SU-DHL-6 (cell line): ENCODE results near the gene CCDC24.

ENCODE experiments used
- H2AFZ ChIP-seq: fragments of 200-600 bp; sonication (generic); 2 replicates; pipeline ENCODE4 v1.6.1; 2014; ENCODE audit warnings: low read depth, mild to moderate bottlenecking, moderate library complexity, mixed read lengths, antibody characterized with exemption, low read length; ENCODE audit not compliant: severe bottlenecking
- H3F3A ChIP-seq: fragments of 200-600 bp; shearing (Covaris generic); 2 replicates; pipeline ENCODE4 v1.6.0; 2016; ENCODE audit warnings: antibody characterized with exemption, mild to moderate bottlenecking; ENCODE audit not compliant: insufficient read depth
- H3K27ac ChIP-seq: fragments of 200-600 bp; sonication (generic); 2 replicates; pipeline ENCODE4 v1.5.1; 2016; ENCODE audit warnings: low read depth, mild to moderate bottlenecking, low read length, moderate library complexity, mixed read lengths
- H3K27me3 ChIP-seq: fragments of 200-600 bp; sonication (generic), shearing (Covaris generic); 2 replicates; pipeline ENCODE4 v1.6.0; 2014; ENCODE audit warnings: mild to moderate bottlenecking, low read length
- H3K36me3 ChIP-seq: fragments of 200-600 bp; sonication (generic); 2 replicates; pipeline ENCODE4 v1.6.1; 2014; ENCODE audit warnings: mild to moderate bottlenecking, low read length, mixed read lengths
- H3K4me2 ChIP-seq: fragments of 300-600, 200-600 bp; shearing (Covaris generic), sonication (generic); 2 replicates; pipeline ENCODE4 v1.6.0; 2014; ENCODE audit warnings: low read length, low read depth, mild to moderate bottlenecking; ENCODE audit not compliant: poor library complexity, severe bottlenecking
- H3K4me3 ChIP-seq: fragments of 200-600 bp; sonication (generic); 2 replicates; pipeline ENCODE4 v1.5.1; 2014; ENCODE audit warnings: antibody characterized with exemption, low read length, mild to moderate bottlenecking, mixed read lengths; ENCODE audit not compliant: insufficient read depth, poor library complexity, severe bottlenecking
- H3K79me2 ChIP-seq: fragments of 200-600 bp; sonication (generic); 2 replicates; pipeline ENCODE4 v1.6.1; 2014; ENCODE audit warnings: mild to moderate bottlenecking, low read length, moderate library complexity; ENCODE audit not compliant: insufficient read depth
- H3K9ac ChIP-seq: fragments of 200-600 bp; sonication (generic); 2 replicates; pipeline ENCODE4 v1.7.0; 2014; ENCODE audit warnings: mild to moderate bottlenecking, low read length
- H3K9me2 ChIP-seq: fragments of 200-600 bp; sonication (generic); replicated peaks from 2 replicates; pipeline ENCODE4 v1.6.1; 2014; ENCODE audit warnings: low read length; ENCODE audit not compliant: insufficient read depth
- H3K9me3 ChIP-seq: fragments of 200-600 bp; sonication (generic); 2 replicates; pipeline ENCODE4 v1.6.1; 2014; ENCODE audit warnings: low read length, mixed read lengths; ENCODE audit not compliant: insufficient read depth
- H4K20me1 ChIP-seq: fragments of 200-600 bp; sonication (generic); 2 replicates; pipeline ENCODE4 v1.6.1; 2014; ENCODE audit warnings: low read depth, mild to moderate bottlenecking, antibody characterized with exemption, low read length, moderate library complexity, mixed read lengths
- CTCF ChIP-seq: fragments of 200-600 bp; sonication (generic); IDR thresholded peaks from one replicate; pipeline ENCODE4 v1.5.1; 2017; ENCODE audit warnings: antibody characterized with exemption, mild to moderate bottlenecking, low read length, moderate library complexity; ENCODE audit not compliant: insufficient read depth, poor library complexity, severe bottlenecking
- EZH2phosphoT487 ChIP-seq: fragments of 200-600 bp; sonication (generic), shearing (Covaris generic); conservative IDR thresholded peaks from 2 replicates; pipeline ENCODE4 v1.6.1; 2018; ENCODE audit warnings: mild to moderate bottlenecking, antibody characterized with exemption, low read length, moderate library complexity, mixed read lengths

The CCDC24 gene

GRCh38 chr1:44035726-44036408 is 44.5 kb downstream of the CCDC24 start:
- Histone ChIP-seq H3K9ac (no peak overlapping the region), H4K20me1 (no peaks in the 10 kb centered on the region), H3K9me3 (no peaks in the 10 kb centered on the region), H3K36me3 (no peaks in the 10 kb centered on the region), H3K27ac (no peak overlapping the region), H2AFZ (no peak overlapping the region), H3K27me3 (no peaks in the 10 kb centered on the region), H3K4me3 (no peak overlapping the region), H3F3A (0 out of 2 replicates have a peak, but pooled peaks cover 4% of the 10 kb centered on the region), H3K4me2 (no peak overlapping the region), H3K9me2 (no peaks in the 10 kb centered on the region), H3K79me2 (no peaks in the 10 kb centered on the region)
- no peak for TF ChIP-seq CTCF
- TF ChIP-seq EZH2phosphoT487: no peak

DNA sequence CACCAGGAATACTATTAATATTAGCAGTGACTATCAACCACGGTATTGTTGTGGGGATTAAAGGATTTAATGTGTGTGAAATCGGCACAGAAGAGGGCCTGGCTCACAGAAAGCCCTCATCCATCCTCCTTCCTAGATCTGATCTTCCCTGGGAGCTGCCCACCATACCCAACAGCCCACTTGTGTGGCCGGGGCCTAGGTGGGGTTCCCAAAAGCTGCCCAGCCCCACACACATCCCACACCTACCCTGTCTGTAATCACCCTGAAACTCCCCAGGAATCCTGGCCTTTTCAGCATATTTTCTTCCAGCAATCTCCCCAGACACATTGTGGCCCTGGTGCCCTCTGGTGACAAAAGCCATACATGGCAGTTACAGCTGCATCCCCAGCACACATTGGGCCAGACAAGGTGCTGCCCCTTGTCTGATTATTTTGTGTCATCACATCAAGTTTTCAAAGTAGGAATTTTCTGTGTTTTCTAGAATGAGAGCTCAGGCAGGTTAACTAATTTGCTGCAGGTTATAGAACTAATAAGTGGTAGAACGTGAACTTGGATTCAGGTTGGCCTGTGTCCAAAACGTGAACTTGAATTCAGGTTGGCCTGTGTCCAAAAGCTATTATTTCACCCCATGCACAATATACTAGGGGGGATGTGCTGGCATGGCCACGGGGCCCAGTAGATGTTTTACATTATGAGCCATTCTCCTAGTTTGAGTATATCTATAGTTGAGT is 45.2 kb downstream of the CCDC24 start:
- Histone ChIP-seq H3K9me3 (no peaks in the 10 kb centered on the region), H4K20me1 (no peaks in the 10 kb centered on the region), H2AFZ (no peak overlapping the region), H3K4me3 (no peak overlapping the region), H3K9ac (no peak overlapping the region), H3K9me2 (no peaks in the 10 kb centered on the region), H3K4me2 (no peak overlapping the region), H3K27me3 (no peaks in the 10 kb centered on the region), H3K79me2 (no peaks in the 10 kb centered on the region), H3K36me3 (no peaks in the 10 kb centered on the region), H3K27ac (no peak overlapping the region), H3F3A (0 out of 2 replicates have a peak, but pooled peaks cover 4% of the 10 kb centered on the region)
- TF ChIP-seq EZH2phosphoT487: no peak
- TF ChIP-seq CTCF: peak; percentile 79

GRCh38 chr1:44037154-44037553 is 45.8 kb downstream of the CCDC24 start:
- no peak overlapping the region for H3K4me2 ChIP-seq
- H3F3A ChIP-seq: 0 out of 2 replicates have a peak, but pooled peaks cover 4% of the 10 kb centered on the region
- no peaks in the 10 kb centered on the region for H3K27me3 ChIP-seq
- H2AFZ ChIP-seq: no peak overlapping the region
- no peaks in the 10 kb centered on the region for H3K9me2 ChIP-seq
- no peak overlapping the region for H3K27ac ChIP-seq
- no peaks in the 10 kb centered on the region for H3K9me3 ChIP-seq
- no peaks in the 10 kb centered on the region for H4K20me1 ChIP-seq
- no peak overlapping the region for H3K9ac ChIP-seq
- no peak overlapping the region for H3K4me3 ChIP-seq
- H3K79me2 ChIP-seq: no peaks in the 10 kb centered on the region
- no peaks in the 10 kb centered on the region for H3K36me3 ChIP-seq
- TF ChIP-seq EZH2phosphoT487: no peak
- no peak for TF ChIP-seq CTCF
